ENCODE results near the gene TECPR1. TPM values are rescaled to one million over a fixed set of nuclear protein-coding genes. Genes with fewer than 3 reads are reported as not detected.
A peak's percentile ranks its signal among the peaks of the same experiment; 100 is the strongest.

The TECPR1 gene, protein sequence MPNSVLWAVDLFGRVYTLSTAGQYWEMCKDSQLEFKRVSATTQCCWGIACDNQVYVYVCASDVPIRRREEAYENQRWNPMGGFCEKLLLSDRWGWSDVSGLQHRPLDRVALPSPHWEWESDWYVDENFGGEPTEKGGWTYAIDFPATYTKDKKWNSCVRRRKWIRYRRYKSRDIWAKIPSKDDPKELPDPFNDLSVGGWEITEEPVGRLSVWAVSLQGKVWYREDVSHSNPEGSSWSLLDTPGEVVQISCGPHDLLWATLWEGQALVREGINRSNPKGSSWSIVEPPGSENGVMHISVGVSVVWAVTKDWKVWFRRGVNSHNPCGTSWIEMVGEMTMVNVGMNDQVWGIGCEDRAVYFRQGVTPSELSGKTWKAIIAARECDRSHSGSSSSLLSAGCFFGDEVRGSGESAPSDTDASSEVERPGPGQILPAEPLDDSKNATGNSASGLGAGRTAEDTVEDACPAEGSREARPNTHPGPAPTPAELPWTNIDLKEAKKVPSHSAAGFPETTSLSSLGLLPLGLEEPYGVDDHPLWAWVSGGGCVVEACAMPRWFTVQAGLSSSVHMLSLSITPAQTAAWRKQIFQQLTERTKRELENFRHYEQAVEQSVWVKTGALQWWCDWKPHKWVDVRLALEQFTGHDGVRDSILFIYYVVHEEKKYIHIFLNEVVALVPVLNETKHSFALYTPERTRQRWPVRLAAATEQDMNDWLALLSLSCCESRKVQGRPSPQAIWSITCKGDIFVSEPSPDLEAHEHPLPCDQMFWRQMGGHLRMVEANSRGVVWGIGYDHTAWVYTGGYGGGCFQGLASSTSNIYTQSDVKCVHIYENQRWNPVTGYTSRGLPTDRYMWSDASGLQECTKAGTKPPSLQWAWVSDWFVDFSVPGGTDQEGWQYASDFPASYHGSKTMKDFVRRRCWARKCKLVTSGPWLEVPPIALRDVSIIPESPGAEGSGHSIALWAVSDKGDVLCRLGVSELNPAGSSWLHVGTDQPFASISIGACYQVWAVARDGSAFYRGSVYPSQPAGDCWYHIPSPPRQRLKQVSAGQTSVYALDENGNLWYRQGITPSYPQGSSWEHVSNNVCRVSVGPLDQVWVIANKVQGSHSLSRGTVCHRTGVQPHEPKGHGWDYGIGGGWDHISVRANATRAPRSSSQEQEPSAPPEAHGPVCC
- total RNA-seq: 24.9 and 39.0 TPM in 2 replicates
- 3.3 and 3.7 TPM in 2 replicates for polyA plus RNA-seq
- 15.4 and 15.6 TPM in 2 replicates for polyA plus RNA-seq (2012)
- polyA minus RNA-seq (ENCODE audit: low replicate concordance): 7.7 and 9.1 TPM in 2 replicates

DNA sequence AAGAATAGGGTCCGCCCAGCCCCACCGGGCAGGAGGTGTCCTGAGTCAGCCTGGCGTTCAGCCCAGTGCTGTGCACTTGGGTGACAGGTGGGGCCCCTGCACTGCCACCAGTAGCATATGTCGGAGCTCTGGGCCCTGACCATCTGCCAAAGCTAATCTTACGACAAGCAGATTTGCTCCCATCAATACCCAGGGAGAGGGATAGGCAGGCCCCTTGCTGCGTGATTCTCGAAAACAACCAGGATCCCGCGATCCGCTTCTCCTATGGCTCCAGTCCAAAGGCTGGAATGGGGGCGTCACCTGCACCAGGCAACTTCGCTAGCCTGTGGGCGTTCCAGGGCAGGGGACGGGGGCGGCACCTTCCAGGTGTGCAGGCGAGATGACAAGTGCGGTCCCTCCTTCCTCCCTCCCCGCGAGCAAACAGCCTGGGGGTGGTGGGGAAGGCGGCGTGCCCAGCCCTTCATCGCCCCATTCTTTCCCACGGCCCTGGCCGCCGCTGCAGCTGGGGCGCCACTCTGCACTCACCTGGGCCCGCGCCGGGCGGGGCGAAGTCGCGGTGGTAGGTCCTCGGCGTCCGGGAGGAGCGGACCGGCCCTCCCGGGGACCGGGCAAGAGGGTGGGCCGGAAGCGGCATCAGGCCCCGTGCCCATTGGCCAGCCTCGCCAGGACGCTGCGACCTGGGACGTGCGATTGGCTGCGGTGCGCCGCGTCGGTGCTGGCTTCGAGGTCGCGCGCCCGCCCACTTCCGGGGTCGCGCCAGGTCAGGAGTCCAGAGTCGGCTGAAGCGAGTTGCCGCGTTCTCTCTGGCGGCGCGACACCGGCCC, at the start of gene TECPR1:
Gene TECPR1 (minus strand): TSS at position 632 of the 824 bp plus-strand sequence. CDS start 6,086 bp downstream, outside the sequence.
- no peak for TF ChIP-seq EZH2 (IDR thresholded peaks at IDR 0.05; ENCODE audit: low read length, missing control alignments)
- TF ChIP-seq, protein P1, sequence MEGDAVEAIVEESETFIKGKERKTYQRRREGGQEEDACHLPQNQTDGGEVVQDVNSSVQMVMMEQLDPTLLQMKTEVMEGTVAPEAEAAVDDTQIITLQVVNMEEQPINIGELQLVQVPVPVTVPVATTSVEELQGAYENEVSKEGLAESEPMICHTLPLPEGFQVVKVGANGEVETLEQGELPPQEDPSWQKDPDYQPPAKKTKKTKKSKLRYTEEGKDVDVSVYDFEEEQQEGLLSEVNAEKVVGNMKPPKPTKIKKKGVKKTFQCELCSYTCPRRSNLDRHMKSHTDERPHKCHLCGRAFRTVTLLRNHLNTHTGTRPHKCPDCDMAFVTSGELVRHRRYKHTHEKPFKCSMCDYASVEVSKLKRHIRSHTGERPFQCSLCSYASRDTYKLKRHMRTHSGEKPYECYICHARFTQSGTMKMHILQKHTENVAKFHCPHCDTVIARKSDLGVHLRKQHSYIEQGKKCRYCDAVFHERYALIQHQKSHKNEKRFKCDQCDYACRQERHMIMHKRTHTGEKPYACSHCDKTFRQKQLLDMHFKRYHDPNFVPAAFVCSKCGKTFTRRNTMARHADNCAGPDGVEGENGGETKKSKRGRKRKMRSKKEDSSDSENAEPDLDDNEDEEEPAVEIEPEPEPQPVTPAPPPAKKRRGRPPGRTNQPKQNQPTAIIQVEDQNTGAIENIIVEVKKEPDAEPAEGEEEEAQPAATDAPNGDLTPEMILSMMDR (conservative IDR thresholded peaks at IDR 0.05 in 1 of 2, IDR thresholded peaks at IDR 0.05 in 1 of 2; ENCODE audit: low read depth in 1 of 2, low read length in 2 of 2): no peak
- Histone ChIP-seq H3K4me3 (replicated peaks in 1 of 4; ENCODE audit: control extremely low read depth in 1 of 4, insufficient read depth in 1 of 4, low read depth in 3 of 4, low read length in 4 of 4) (peak within 1 kb of the TSS; percentile 84 to 96 (median 94)), H3K4me2 (ENCODE audit: extremely low read depth, insufficient read depth, low read length) (peak within 1 kb of the TSS; percentile 92), H2AFZ (ENCODE audit: low read length) (peak within 1 kb of the TSS; percentile 94), H3K9ac (ENCODE audit: insufficient read depth, low read length) (peak within 1 kb of the TSS; percentile 79), H3K79me2 (ENCODE audit: control insufficient read depth, insufficient read depth, low read length) (peaks cover 16% of the 10 kb centered on the region), H3K27ac (ENCODE audit: insufficient read depth, low read length) (peak within 1 kb of the TSS; percentile 80), H4K20me1 (ENCODE audit: control insufficient read depth, extremely low read depth, insufficient read depth, low read length) (no peaks in the 10 kb centered on the region), H3K27me3 (ENCODE audit: control insufficient read depth, insufficient read depth, low read length) (no peaks in the 10 kb centered on the region), H3K9me3 (ENCODE audit: control insufficient read depth, insufficient read depth, low read depth, low read length) (no peaks in the 10 kb centered on the region), H3K36me3 (ENCODE audit: control insufficient read depth, insufficient read depth, low read length) (no peaks in the 10 kb centered on the region), H3K4me1 (ENCODE audit: control insufficient read depth, extremely low read depth, insufficient read depth, low read length) (peaks cover 8% of the 10 kb centered on the region)
- peak; percentile 88 to 89 for DNase-seq (ENCODE audit: low read depth in 2 of 2)

DNA sequence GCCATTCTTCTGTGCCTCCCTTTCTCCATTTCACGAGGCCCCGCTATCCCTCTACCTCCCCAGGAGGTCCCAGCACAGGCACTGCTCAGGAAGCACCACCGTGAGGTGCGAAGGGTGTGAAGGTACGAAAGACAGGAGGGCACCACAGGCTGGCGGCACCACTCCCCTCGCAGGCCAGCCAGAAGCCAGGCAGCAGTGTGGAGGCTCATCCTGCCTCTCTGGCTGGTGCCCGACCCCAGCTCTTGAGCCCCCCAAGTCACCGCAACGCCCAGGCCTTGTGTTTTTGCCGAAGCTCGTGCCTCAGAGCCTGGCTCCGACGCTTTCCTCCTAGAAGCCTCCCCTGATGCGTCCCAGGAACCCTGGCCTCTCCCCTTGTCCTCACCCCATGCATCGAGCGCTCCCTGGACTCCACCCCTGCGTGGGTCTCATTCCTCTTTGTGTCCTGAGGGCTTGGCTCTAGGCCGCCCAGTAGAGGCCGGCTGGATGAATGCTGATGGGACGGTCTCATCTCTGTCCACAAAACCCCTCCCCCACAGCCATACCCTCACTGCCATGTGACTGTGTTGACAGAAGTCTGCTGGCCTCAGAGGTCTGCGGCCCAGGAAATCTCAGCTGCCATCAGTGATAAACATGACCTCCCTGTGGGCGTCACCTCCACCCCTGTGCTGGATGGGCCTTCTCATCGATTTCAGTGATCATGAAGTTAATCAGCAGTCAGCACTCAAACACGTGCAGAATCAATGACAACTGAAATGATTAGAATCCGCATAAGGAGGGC, 48.8 kb upstream of the TECPR1 start:
- H3K4me3 ChIP-seq (replicated peaks in 1 of 4; ENCODE audit: control extremely low read depth in 1 of 4, insufficient read depth in 1 of 4, low read depth in 3 of 4, low read length in 4 of 4): no peak overlapping the region
- no peaks in the 10 kb centered on the region for H3K27me3 ChIP-seq (ENCODE audit: control insufficient read depth, insufficient read depth, low read length)
- no peak overlapping the region for H3K27ac ChIP-seq (ENCODE audit: insufficient read depth, low read length)
- DNase-seq (ENCODE audit: low read depth in 2 of 2): no peak
- no peak overlapping the region for H3K9ac ChIP-seq (ENCODE audit: insufficient read depth, low read length)
- no peaks in the 10 kb centered on the region for H3K9me3 ChIP-seq (ENCODE audit: control insufficient read depth, insufficient read depth, low read depth, low read length)
- H3K79me2 ChIP-seq (ENCODE audit: control insufficient read depth, insufficient read depth, low read length): no peaks in the 10 kb centered on the region
- H3K4me2 ChIP-seq (ENCODE audit: extremely low read depth, insufficient read depth, low read length): no peak overlapping the region
- H3K36me3 ChIP-seq (ENCODE audit: control insufficient read depth, insufficient read depth, low read length): peaks cover 4% of the 10 kb centered on the region
- H4K20me1 ChIP-seq (ENCODE audit: control insufficient read depth, extremely low read depth, insufficient read depth, low read length): no peaks in the 10 kb centered on the region
- no peaks in the 10 kb centered on the region for H3K4me1 ChIP-seq (ENCODE audit: control insufficient read depth, extremely low read depth, insufficient read depth, low read length)
- no peak overlapping the region for H2AFZ ChIP-seq (ENCODE audit: low read length)
- TF ChIP-seq EZH2 (IDR thresholded peaks at IDR 0.05; ENCODE audit: low read length, missing control alignments): no peak
- TF ChIP-seq, protein P1 (conservative IDR thresholded peaks at IDR 0.05 in 1 of 2, IDR thresholded peaks at IDR 0.05 in 1 of 2; ENCODE audit: low read depth in 1 of 2, low read length in 2 of 2): no peak
